Erythroblast (primary cell): Measurements from ENCODE around the gene PSD.

ENCODE experiments used
- GATA1 ChIP-seq: IDR thresholded peaks from 2 replicates; pipeline ENCODE4 v1.6.1; 2011; ENCODE audit warnings: low read depth, mild to moderate bottlenecking, control low read depth, low read length, moderate library complexity
- POLR2A ChIP-seq: IDR thresholded peaks from 2 replicates; pipeline ENCODE4 v1.6.1; 2011; ENCODE audit warnings: mild to moderate bottlenecking, low read length

DNA sequence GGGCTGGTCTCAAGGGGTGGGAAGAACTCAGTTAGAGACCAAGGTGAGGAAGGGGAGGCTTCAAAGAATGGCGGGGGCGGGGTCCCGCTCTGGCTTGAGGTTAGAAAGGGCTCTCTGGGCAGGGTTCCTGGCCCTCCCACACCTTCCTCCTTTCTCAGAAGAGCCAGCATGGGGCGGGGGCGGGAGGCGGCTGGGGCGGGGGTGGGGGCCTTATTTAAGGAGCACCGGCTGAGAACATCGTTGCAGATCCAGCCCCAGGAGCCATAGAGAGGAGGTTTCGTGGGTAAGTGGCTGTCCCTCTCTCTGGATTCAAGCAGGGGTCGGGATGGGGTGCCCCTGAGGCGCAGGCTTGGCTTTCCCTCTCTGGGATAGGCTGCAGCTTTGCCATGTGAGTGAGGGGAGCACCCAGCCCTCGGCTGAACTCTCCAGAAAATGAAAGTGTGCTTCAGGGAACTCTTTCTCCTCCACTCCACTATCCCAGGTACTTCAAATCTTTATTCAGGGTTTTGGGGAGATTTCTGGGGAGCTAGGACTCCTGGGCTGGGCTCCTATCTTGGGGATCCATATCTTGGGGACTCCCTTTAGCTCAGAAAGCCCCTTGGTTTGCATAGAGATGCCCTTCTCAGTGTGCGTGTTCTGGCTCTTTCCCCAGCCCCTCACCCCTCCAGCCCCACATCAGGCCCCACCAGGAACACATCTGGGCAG, 17.1 kb upstream of the PSD start:
- TF ChIP-seq POLR2A: peak; percentile 42
- no peak for TF ChIP-seq GATA1
